HCT116 (cell line): ENCODE measurements around the gene MUC4. TPM values are rescaled to one million over a fixed set of nuclear protein-coding genes. Genes with fewer than 3 reads are reported as not detected.

Experiments used
- ATAC-seq: fragments of 200-7000 bp; cut with Tn5 transposase; 2 replicates; pipeline ENCODE4 v1.9.1; 2020; ENCODE audit warnings: mild to moderate bottlenecking, moderate library complexity
- BruUV-seq: library from RNA; stranded (reverse); fragments of 400-500 nt; replicated peaks from 2 replicates; lab custom pipeline; 2021; lab: Mats Ljungman, UMichigan
- CTCF ChIA-PET: fragments of 300-600 bp; sonication (Branson Sonifier 250); formaldehyde crosslinking; loops from one replicate; lab custom pipeline; 2021; ENCODE audit warnings: antibody characterized with exemption; lab: Charles Lee
- POLR2A ChIA-PET: fragments of 300-600, 350-600 bp; sonication (Branson Sonifier 250); formaldehyde crosslinking; loops from one replicate; lab custom pipeline; 2021; ENCODE audit warnings: antibody characterized with exemption; lab: Charles Lee
- RAD21 ChIA-PET, 2 experiments: fragments of 300-600 bp; sonication (Branson Sonifier 250); formaldehyde crosslinking; loops; one replicate each; lab custom pipeline; 2023; ENCODE audit warnings: low total read pairs in 2 of 2; ENCODE audit not compliant: uncharacterized antibody in 2 of 2, unreplicated experiment in 2 of 2, low non-redundant PET in 1 of 2; lab: Charles Lee
- DNase-seq: peaks from one replicate; pipeline ENCODE4 v3.0.0-alpha.2; 2010; ENCODE audit warnings: low read depth, low spot score
- H2AFZ ChIP-seq: fragments of 200-600 bp; shearing (Covaris generic), sonication (generic); 2 replicates; pipeline ENCODE4 v1.6.1; 2017; ENCODE audit warnings: low read depth, mixed run types, mixed read lengths, antibody characterized with exemption, low read length; ENCODE audit not compliant: poor library complexity, severe bottlenecking
- H3K27ac ChIP-seq: 2 replicates; pipeline ENCODE4 v1.5.1; 2012; ENCODE audit warnings: low read depth, low read length
- H3K27me3 ChIP-seq: fragments of 200-600 bp; sonication (generic); 2 replicates; pipeline ENCODE4 v1.6.1; 2016; ENCODE audit warnings: mixed run types, low read length, mixed read lengths; ENCODE audit not compliant: insufficient read depth
- H3K36me3 ChIP-seq, 2 experiments: fragments of 200-500 bp in 1 of 2; fragments of 200-600 bp in 1 of 2; sonication (Bioruptor generic) in 1 of 2; sonication (generic) in 1 of 2; 2 replicates each; pipeline versions ENCODE4 v1.5.1 to v1.6.1; 2014 to 2016; ENCODE audit warnings: low read length in 2 of 2, inconsistent platforms in 1 of 2, mixed read lengths in 1 of 2, mixed run types in 1 of 2; ENCODE audit not compliant: insufficient read depth in 2 of 2, control insufficient read depth in 1 of 2
- H3K4me1 ChIP-seq, 2 experiments: fragments of 200-600 bp in 1 of 2; sonication (generic) in 1 of 2; 2 replicates each; pipeline versions ENCODE4 v1.5.1 to v1.6.1; 2012 to 2017; ENCODE audit warnings: low read length in 2 of 2, inconsistent platforms in 1 of 2, mild to moderate bottlenecking in 1 of 2, mixed read lengths in 1 of 2, mixed run types in 1 of 2, moderate library complexity in 1 of 2; ENCODE audit not compliant: insufficient read depth in 2 of 2, control insufficient read depth in 1 of 2
- H3K4me2 ChIP-seq: fragments of 200-600 bp; sonication (generic); 2 replicates; pipeline ENCODE4 v1.6.1; 2017; ENCODE audit warnings: mixed run types, low read length, mixed read lengths
- H3K4me3 ChIP-seq, 2 experiments: fragments of 200-600 bp in 1 of 2; sonication (generic) in 1 of 2; replicated peaks in 1 of 2; 2 replicates each; pipeline ENCODE4 v1.5.1; 2011 to 2016; ENCODE audit warnings: low read length in 2 of 2, control low read depth in 1 of 2, low read depth in 1 of 2, mild to moderate bottlenecking in 1 of 2, mixed read lengths in 1 of 2, mixed run types in 1 of 2
- H3K79me2 ChIP-seq: fragments of 200-600 bp; sonication (generic); 2 replicates; pipeline ENCODE4 v1.6.1; 2017; ENCODE audit warnings: mild to moderate bottlenecking, mixed run types, low read length, moderate library complexity, mixed read lengths; ENCODE audit not compliant: insufficient read depth
- H3K9ac ChIP-seq: fragments of 200-600 bp; sonication (generic); 2 replicates; pipeline ENCODE4 v1.6.1; 2016; ENCODE audit warnings: low read length, mixed read lengths
- H3K9me2 ChIP-seq: fragments of 200-600 bp; sonication (generic), shearing (Covaris generic); 2 replicates; pipeline ENCODE4 v1.6.1; 2017; ENCODE audit warnings: mixed run types, mild to moderate bottlenecking, moderate library complexity; ENCODE audit not compliant: insufficient read depth
- H3K9me3 ChIP-seq, 2 experiments: fragments of 200-500 bp in 1 of 2; fragments of 200-600 bp in 1 of 2; sonication (Bioruptor generic) in 1 of 2; sonication (generic) in 1 of 2; 2 replicates each; pipeline ENCODE4 v1.6.1; 2014 to 2017; ENCODE audit warnings: low read length in 2 of 2, mixed read lengths in 2 of 2, inconsistent platforms in 1 of 2, low read depth in 1 of 2, mild to moderate bottlenecking in 1 of 2, mixed run types in 1 of 2, moderate library complexity in 1 of 2; ENCODE audit not compliant: control insufficient read depth in 1 of 2, insufficient read depth in 1 of 2
- H4K20me1 ChIP-seq: fragments of 200-600 bp; sonication (generic), shearing (Covaris generic); 2 replicates; pipeline ENCODE4 v1.6.1; 2017; ENCODE audit warnings: mixed run types, mild to moderate bottlenecking, moderate library complexity; ENCODE audit not compliant: insufficient read depth
- CBX3 ChIP-seq: IDR thresholded peaks from 2 replicates; pipeline ENCODE4 v1.6.1; 2012; ENCODE audit warnings: low read depth
- CEBPB ChIP-seq: IDR thresholded peaks from 2 replicates; pipeline ENCODE4 v1.6.1; 2012; ENCODE audit warnings: low read depth
- ELF1 ChIP-seq: IDR thresholded peaks from 2 replicates; pipeline ENCODE4 v1.6.1; 2012; ENCODE audit warnings: low read depth, borderline replicate concordance
- EZH2 ChIP-seq: fragments of 200-600 bp; sonication (generic); IDR thresholded peaks from 2 replicates; pipeline ENCODE4 v1.6.1; 2017; ENCODE audit warnings: antibody characterized with exemption, mixed run types
- JUND ChIP-seq: IDR thresholded peaks from 2 replicates; pipeline ENCODE4 v1.6.1; 2012
- POLR2AphosphoS5 ChIP-seq: IDR thresholded peaks from 2 replicates; pipeline ENCODE4 v1.6.1; 2011; ENCODE audit warnings: mild to moderate bottlenecking, low read depth, low read length, moderate library complexity
- RAD21 ChIP-seq: IDR thresholded peaks from 2 replicates; pipeline ENCODE4 v1.6.1; 2012; ENCODE audit warnings: low read depth, mild to moderate bottlenecking
- SIN3A ChIP-seq: IDR thresholded peaks from 2 replicates; pipeline ENCODE4 v1.6.1; 2012; ENCODE audit warnings: low read depth
- SP1 ChIP-seq: IDR thresholded peaks from 2 replicates; pipeline ENCODE4 v1.6.1; 2012; ENCODE audit warnings: low read depth
- SRF ChIP-seq: IDR thresholded peaks from 2 replicates; pipeline ENCODE4 v1.6.1; 2012; ENCODE audit warnings: low read depth
- TCF7L2 ChIP-seq: IDR thresholded peaks from 2 replicates; pipeline ENCODE4 v1.7.0; 2011; ENCODE audit warnings: borderline replicate concordance, inconsistent platforms; ENCODE audit not compliant: insufficient read depth, insufficient read length; ENCODE audit errors: extremely low read depth
- YY1 ChIP-seq: IDR thresholded peaks from 2 replicates; pipeline ENCODE4 v1.6.1; 2011; ENCODE audit warnings: low read length, low read depth, moderate library complexity, mild to moderate bottlenecking; ENCODE audit not compliant: insufficient replicate concordance; ENCODE audit errors: extremely low read depth
- ZNF274 ChIP-seq: fragments of 200-500 bp; sonication (Bioruptor generic); IDR thresholded peaks from 2 replicates; pipeline ENCODE4 v1.6.1; 2014; ENCODE audit warnings: mild to moderate bottlenecking, low read depth, low read length, inconsistent platforms
- intact Hi-C: fragments of 100-400 bp; cut with micrococcal nuclease; formaldehyde crosslinking; loops from 2 replicates; pipeline ENCODE4 v1.10.0; 2022
- total RNA-seq: library from RNA; stranded (reverse); gene quantifications from one replicate; pipeline ENCODE4 v1.2.1, GENCODE V29; 2021; ENCODE audit not compliant: unreplicated experiment
- TF ChIP-seq, protein P1 (sequence below): IDR thresholded peaks from 2 replicates; pipeline ENCODE4 v1.6.1; 2012; ENCODE audit warnings: low read depth

Gene MUC4
- total RNA-seq, 1 experiment from 2014 or later, result 0.64 TPM

DNA sequence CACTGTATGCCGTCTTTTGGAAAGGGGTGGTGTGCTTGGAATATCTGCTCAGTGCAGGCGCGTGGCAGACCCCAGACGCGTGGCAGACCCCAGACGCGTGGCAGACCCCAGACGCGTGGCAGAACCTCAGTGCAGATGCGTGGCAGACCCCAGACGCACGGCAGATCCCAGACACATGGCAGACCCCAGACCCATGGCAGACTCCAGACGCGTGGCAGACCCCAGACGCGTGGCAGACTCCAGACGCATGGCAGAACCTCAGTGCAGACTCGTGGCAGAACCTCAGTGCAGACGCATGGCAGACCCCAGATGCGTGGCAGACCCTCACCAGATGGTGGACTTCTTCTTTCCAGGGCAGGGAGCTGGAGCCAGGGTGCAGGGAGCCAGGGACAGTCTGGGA lies 637 bp upstream of the MUC4 start (continued):
- no peak for TF ChIP-seq YY1
- no peak for TF ChIP-seq ELF1
- TF ChIP-seq JUND, result no peak
- TF ChIP-seq ZNF274, result no peak
- no peak for TF ChIP-seq CEBPB
- TF ChIP-seq SP1, result no peak
- no peak for TF ChIP-seq POLR2AphosphoS5

DNA sequence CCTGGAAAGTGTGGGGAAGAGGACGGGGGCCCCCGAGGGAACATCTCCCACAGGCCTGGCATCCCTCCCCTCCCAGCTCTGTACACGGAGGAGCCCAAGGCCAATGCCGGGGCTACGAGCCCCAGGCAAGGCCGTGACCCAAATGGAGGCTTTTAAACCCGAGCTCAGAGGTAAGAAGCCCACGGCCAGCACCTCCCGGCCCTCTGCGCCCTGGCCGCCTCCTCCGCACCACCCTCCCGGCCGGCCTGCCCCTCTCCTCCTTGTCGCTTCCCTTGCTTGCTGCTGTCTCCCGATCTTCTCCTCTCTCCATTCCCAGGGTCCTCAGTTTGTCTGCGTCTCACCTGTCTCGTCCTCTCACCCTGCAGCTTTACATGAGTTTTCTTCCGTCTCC lies 1.3 kb downstream of the MUC4 start:
- intact Hi-C loops, result no loop called here
- CTCF ChIA-PET, result no interaction called here

More for the DNA sequence above, 1.3 kb downstream of the MUC4 start:
- no peak overlapping the region for H2AFZ ChIP-seq
- H3K27me3 ChIP-seq, result no peaks in the 10 kb centered on the region
- RAD21 ChIA-PET, result no interaction called here
- H3K4me2 ChIP-seq, result no peak overlapping the region
- no peaks in the 10 kb centered on the region for H3K79me2 ChIP-seq
- DNase-seq (no peak), ATAC-seq (no peak)
- TF ChIP-seq, protein P1, sequence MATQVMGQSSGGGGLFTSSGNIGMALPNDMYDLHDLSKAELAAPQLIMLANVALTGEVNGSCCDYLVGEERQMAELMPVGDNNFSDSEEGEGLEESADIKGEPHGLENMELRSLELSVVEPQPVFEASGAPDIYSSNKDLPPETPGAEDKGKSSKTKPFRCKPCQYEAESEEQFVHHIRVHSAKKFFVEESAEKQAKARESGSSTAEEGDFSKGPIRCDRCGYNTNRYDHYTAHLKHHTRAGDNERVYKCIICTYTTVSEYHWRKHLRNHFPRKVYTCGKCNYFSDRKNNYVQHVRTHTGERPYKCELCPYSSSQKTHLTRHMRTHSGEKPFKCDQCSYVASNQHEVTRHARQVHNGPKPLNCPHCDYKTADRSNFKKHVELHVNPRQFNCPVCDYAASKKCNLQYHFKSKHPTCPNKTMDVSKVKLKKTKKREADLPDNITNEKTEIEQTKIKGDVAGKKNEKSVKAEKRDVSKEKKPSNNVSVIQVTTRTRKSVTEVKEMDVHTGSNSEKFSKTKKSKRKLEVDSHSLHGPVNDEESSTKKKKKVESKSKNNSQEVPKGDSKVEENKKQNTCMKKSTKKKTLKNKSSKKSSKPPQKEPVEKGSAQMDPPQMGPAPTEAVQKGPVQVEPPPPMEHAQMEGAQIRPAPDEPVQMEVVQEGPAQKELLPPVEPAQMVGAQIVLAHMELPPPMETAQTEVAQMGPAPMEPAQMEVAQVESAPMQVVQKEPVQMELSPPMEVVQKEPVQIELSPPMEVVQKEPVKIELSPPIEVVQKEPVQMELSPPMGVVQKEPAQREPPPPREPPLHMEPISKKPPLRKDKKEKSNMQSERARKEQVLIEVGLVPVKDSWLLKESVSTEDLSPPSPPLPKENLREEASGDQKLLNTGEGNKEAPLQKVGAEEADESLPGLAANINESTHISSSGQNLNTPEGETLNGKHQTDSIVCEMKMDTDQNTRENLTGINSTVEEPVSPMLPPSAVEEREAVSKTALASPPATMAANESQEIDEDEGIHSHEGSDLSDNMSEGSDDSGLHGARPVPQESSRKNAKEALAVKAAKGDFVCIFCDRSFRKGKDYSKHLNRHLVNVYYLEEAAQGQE, result no peak
- TF ChIP-seq SIN3A (no peak), TCF7L2 (no peak), JUND (no peak), EZH2 (no peak), RAD21 (no peak), SRF (no peak), CBX3 (no peak), YY1 (no peak), POLR2AphosphoS5 (no peak)
- no peaks in the 10 kb centered on the region for H3K36me3 ChIP-seq
- H3K4me3 ChIP-seq, result no peak overlapping the region
- no peak overlapping the region for H3K27ac ChIP-seq
- H3K9me2 ChIP-seq, result no peaks in the 10 kb centered on the region
- POLR2A ChIA-PET, result no interaction called here
- no TSS peak for BruUV-seq
- H4K20me1 ChIP-seq, result no peaks in the 10 kb centered on the region
- H3K9me3 ChIP-seq, result no peaks in the 10 kb centered on the region
- H3K4me1 ChIP-seq, result peaks cover 5 to 16% of the 10 kb centered on the region in 2 experiments
- H3K9ac ChIP-seq, result no peak overlapping the region
